GM19328 (cell line): ENCODE data around the gene SLC12A6.
A peak's percentile ranks its signal among the peaks of the same experiment; 100 is the strongest.
"Not testable (repeated sequence)": the region's sequence is repeated elsewhere in the genome, so short reads cannot be mapped to it uniquely, and the experiment has no call there.

Experiments used
- ATAC-seq: cut with Tn5 transposase; IDR thresholded peaks from one replicate; pipeline ENCODE4 v1.9.1; 2021; ENCODE audit warnings: mild to moderate bottlenecking, moderate library complexity; ENCODE audit not compliant: unreplicated experiment

Gene SLC12A6

DNA sequence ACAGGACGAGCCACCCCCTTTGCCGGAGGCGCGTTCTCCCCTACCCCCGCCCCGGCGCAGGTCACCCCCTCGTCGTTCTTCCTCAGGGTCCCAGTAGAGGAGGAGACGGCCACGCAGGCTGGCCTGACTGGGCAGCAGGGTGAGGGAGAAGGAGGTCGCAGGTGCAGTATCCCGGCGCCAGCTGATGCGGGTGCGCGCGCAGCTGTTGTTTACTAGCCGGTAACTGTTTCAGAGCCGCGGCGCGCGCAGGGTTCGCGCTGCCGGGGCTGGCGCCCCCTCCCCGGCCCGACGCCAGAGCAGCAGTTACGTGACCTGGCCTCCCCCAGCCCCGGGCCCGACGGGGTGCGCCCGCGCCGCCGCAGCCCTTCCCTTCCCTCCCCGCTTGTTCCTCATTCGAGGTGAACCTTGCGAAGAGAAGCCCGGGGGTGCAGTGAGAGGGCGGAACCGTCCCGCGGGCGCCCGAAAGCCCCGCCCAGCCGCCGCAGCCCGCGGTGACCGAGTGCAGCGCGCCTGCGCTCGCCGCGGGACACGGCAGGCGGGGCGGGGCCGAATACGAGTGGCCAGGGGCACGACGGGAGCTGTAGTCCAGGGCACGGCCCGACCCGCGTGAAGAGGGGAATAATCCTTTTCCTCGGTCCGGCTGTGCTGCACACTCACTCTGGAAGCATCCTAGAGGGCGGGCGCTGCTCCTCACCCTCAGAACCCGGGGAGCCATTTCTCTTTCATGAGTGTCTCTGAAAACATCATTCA is at the start of gene SLC12A6:
SLC12A6 (minus strand) TSS at position 225 of the 750 bp plus-strand sequence. CDS start 1,101 bp downstream, outside the sequence.
- peak; percentile 65 for ATAC-seq

DNA sequence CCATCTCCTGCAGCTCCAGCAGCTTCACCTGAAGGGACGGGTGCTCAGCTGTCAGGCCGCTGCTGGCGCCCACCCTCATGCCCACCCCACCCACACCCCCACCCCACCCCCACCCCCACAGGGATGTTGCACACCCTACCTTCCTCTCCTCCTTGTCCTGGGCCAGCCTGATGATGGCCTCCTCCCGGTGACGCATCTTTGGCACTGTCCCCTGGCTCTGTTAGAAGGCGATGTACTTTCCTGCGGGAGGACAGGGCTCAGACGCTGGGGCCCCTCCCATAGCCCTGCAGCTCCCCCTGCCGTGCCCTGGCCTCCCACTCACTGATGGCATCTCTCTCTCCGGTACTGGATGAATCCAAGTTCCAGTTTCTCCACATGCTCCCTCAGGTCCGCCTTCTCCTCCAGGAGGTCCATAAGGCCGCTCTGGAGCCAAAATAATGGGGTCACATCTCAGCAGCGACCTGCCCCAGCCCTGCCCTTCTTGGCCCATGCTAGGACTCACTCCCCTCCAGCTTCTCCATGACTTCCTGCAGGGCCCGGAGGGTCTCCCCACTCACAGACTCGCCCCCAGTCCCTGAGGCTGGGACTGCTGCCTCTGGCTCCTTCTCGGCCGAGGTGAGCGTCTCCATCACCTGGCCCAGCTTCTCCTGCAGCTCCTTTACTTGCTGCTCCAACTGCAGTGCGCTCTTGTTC is 44.4 kb upstream of the SLC12A6 start:
- ATAC-seq = not testable (repeated sequence)

DNA sequence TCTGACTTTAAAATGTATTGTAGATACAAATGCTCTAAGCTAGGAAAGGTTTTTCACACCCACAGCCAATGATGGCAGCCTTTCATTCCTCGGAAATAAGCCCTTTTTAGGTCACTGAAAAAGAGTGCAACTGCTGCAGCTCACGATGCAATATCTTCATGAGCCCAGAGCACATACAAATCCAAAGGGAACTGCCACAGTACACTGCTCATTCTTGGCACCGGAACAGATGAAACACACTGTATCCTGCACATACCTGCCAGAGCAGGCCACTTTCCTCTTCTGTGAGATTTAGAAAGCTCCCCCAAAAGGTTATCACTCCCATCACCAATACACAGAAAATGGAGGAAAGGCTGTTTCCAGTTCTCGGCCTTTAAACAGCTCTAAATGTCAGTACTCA is 42.9 kb upstream of the SLC12A6 start:
- ATAC-seq = not testable (repeated sequence)

DNA sequence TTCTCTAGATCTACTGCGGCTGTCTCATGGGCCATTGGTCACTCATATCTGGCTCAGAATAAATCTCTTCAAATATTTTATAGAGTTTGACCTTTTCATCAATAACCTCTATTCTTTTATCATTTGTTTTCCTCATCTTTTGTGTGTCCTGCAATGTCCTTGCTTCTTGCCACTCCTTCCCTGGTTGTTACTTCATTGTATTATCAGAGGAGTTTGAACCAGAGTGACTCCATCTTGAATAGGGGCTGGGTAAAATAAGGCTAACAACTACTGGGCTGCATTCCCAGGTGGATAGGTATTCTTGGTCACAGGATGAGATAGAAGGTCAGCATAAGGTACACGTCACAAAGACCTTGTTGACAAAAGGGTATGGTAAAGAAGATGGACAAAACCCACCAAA is 39.3 kb upstream of the SLC12A6 start:
- no peak for ATAC-seq

DNA sequence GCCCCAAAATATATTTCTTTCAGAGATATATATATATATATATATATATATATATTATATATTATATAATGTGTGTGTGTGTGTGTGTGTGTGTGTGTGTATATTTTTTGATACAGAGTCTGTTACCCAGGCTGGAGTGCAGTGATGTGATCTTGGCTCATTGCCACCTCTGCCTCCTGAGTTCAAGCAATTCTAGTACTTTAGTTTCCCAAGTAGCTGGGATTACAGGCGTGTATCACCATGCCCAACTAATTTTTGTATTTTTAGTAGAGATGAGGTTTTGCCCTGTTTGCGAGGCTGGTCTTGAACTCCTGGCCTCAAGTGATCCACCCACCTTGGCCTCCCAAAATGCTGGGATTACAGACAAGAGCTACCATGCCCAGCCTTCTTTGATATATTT is 38.0 kb upstream of the SLC12A6 start:
- not testable (repeated sequence) for ATAC-seq

DNA sequence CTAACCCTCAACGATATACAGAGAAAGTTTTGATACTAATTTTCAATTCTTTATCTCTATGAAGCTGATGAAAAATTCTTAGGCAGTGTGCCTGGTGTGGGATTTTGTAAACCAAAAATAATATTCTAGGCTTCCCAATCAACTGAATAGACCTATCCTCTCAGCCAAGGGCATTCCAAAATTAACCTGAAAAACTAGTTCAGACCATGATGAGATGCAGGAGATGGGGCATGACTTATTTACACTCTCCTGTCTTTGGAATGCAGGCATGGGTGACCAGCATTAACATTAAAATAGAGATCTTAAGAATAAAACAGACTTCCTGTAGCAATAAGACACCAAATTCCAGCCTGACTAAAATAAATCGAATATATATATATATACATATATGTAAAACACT is 37.2 kb upstream of the SLC12A6 start:
- no peak for ATAC-seq

DNA sequence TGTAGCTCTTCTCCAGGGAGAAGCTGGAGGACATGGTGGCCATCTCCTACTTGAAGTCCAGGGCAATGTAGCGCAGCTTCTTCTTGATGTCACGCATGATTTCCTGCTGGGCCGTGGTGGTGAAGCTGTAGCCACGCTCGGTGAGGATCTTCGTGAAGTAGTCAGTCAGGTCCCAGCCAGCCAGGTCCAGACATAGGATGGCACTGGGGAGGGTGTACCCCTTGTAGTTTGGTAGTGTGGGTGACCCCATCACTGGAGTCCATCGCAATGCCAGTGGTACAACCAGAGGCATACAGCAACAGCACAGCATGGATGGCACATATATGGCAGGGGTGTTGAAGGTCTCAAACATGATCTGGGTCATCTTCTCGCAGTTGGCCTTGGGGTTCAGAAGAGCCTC is 36.4 kb upstream of the SLC12A6 start:
- no peak for ATAC-seq

DNA sequence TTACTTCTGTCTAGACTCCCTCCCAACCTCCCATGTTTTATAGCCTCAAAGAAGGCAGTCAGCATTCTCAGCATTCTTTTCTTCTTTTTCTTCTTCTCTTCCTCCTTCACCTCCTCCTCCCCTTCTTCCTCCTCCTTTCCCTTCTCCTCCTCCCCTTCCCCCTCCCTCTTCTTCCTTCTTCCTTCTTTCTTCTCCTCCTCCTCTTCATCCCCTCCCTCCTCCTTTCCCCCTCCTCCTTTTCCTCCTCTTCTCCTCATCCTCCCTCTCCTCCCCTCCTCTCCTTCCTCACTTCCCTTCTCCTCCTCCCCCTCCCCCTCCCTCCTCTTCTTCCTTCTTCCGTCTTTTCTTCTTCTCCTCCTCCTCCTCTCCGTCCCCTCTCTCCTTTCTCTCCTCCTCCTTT is 33.1 kb upstream of the SLC12A6 start:
- ATAC-seq = no peak

DNA sequence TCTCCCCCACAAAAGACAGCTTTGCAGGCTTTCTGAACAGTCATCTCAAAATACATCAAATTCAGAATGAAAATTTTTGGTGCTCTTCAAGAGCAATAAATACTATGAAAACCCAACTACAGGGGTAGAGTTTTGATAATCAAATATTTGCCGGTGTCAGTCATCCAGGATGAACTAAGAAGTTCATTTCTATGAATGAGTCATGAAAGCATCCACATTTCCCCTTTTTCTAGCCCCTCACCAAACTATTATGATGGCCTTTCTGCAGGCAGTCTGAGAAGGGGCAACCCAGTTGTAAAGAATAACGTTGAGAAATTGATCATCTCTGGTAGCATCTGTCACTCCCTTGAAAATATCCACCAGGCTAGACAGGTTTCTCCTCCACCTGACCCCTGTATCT is 32.5 kb upstream of the SLC12A6 start:
- ATAC-seq = no peak

DNA sequence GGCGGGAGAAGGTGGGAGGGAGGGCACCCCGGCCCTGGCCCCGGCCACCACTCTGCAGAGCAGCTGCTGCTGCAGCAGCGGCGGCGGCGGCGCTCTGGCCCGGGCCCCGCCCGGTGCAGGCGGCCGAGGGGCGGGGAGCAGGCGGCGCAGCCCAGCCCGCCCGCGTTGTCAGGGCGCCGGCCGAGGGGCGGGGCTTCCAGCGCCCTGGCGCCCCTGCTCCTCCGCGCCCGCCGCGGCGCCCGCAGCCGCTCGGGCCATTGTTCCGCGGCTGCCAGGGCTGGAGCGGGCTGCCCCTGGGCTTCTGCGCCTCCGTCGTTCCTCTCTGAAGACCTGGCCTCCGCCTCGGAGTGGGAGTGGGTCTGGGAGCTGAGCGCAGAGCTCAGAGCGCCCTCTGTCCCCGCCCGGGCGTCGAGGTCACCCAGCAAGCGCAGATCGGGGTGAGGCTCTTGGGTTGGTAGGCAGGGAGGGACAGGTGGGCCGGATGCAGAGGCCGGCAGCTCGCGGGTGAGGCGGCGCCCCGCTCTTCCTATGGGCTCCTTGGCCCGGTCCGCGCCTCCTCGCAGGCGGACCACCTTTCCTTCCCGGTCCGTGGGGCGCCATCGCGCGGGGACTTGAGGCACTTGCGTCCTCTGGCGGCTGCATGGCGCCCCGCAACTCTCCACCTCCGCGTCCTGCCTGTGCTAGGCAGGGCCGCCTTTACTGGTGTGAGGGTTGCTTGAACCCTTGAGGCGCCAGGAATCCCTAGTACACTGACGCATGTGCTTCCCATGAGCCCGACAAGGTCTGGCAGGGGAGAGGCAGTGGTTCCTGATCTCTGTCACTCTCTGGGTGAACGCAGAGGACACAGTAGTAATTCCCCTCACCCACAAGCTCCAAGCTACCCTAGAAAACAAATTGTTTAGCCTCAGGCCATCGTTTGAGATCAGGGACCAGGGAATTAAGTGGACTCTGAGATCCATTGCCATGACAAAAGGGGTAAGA is 29.8 kb upstream of the SLC12A6 start, which contains the start of gene LPCAT4:
LPCAT4 (minus strand) TSS at position 96 of the 981 bp plus-strand sequence. CDS start 96 bp downstream, outside the sequence.
- peak; percentile 76 for ATAC-seq

DNA sequence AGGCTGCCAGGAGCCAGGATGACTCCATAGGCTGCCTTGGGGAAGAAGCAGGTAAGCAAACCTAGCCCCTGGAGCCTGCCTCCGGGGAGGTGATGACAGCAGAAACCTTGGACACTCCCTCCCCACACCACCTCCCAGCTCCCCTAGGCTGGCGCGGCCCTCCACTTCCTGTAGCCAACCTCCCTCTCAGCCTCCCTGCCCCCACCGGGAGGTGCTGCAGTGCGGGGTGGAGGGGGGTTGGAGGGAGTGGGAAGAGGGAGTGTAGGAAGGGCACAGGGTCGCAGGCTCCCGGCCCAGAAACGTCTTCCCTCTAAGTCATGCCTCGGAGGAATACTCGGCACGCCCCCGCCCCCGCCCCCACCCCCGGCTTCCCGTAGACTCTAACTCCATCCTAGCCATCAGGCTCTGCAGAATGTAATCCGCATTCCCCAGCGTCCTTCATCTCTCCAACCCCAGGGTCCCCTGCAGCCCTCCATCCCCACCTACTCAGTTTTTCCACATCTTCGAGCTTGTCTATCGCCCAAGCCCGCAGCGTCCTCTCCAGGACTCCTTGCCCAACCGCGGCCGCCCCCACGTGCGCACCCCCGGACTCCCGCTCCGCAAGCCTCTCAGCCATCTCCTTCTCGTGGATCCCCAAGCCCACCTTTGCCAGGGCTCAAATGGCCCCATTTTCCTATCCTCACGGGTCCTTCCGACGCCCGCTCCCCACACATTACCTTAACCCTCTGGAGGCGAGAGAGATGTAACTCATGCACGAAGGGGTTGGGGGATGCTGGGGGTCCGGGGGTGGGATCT is 28.9 kb upstream of the SLC12A6 start:
- no peak for ATAC-seq

DNA sequence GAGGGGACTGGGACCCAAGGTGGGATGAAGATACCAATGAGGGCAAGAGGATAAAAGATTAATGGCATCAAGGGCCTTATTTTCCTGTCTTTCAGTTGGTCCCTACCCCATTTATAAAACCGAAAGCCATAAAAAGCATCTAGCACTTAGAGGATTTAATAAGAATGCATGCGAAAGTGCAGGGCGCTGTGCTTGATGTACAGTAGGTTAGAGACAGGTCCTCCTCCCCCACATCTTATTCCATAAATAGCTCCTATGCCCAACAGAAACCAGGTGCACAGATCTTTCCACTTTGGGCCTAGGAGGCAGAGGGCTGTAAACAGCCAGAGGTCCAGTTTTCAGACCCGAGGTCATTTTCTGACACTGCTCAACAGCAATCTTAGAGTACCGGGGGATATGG is 28.3 kb upstream of the SLC12A6 start:
- no peak for ATAC-seq

DNA sequence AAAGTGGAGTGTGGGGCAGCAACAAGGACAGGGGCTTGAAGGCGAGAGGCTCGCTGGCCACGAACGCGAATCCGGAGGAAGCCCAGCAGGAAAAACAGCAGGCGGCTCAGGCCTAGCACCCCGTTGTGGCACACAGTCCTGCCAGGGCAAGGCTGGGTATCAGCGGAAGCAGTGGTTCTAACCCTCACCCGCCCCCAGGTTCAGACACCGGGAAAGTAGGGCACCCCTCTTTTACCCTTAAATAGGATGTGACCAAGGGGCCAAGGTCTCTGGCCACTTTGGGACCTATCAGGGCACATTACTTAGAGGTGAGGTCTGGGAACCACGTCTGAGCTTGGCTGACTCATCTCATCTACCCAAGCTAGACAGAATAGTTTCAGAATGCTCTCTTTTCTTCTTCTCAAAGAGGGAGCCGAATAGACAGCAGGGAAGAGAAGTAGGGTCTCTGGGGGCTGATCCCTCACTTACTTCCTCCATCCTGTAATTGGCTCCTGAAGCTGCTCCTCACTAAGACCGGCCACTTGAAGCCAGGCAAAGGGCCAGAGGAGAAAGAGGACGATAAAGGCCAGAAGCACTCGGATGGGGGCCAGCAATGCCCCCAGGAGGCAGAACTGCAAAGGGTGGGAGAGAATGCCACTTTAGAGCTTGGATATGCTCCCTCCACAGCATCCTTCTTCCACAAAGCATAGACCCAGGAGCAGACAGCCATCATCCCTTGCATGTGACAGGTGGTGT is 27.7 kb upstream of the SLC12A6 start:
- no peak for ATAC-seq

DNA sequence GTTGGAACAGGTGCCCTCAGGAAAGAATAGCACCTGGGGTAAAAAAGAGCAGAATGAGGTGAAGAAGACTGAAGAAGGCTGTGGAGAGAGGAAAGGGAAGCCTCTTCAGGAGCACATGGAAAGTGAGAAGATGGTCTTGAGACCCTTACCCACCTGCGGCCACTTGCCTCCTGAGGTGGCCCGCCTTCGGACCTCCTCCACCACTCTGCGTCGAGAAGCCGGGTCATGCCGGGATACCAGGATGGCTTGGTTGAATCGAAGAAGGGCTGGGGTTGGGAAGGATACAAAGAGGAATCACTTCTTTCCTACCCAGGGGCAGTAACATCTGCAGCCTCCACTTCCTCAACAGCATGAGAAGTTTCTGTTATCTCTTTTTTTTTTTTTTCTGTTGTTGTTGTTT is 26.5 kb upstream of the SLC12A6 start:
- no peak for ATAC-seq

DNA sequence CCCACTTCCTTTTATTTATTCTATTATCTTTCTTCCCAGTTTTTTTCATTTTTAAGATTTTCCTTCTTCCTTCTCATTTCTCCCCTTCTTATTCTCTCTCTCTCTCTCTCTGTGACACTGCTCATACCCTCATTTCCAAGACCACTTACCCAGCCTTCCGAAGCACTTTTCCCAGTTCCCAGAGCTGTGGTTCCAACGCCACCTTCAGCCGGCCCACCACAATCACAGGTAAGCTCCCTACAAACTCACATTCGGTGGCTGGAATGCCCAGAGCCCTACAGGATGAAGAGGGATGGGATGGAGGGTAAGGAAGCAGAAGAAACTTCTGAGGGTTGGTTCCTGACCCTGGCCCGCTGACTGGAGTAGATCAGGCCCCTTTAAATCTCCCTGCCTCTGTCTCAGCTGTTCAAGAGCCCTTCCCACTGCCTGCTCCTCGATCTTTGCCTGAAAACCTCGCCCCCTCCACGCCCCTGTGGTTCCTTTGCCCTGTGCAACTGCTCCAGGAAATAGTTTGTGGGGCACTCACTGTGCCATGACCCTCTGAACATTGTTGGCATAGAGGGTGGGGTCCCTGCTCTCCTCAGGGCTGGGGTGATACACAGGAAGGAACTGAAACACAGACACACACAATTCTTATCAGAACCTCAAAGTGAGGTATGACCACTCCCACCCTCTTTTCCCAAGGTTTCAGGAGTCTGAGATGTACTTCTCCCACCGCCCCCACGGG is 24.6 kb upstream of the SLC12A6 start:
- no peak for ATAC-seq

DNA sequence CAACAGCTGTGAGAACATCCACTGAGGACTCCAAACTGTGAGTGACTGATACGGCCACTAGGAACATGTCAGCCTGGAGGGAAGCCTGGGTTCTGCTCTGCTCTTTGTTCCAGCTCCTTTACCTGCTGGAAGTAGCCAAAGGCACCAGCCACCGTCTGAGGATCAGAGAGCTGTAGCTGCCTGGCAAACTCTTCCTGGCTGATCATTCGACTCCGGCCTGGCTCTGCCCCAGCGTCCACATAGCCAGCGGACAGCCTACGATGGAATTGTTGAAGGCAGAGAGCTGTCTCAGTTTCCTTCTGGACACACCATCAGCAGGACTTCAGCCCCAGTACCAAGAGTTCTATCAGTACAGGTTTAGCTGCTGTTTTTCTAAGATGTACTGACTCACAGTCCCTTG is 23.7 kb upstream of the SLC12A6 start:
- no peak for ATAC-seq

DNA sequence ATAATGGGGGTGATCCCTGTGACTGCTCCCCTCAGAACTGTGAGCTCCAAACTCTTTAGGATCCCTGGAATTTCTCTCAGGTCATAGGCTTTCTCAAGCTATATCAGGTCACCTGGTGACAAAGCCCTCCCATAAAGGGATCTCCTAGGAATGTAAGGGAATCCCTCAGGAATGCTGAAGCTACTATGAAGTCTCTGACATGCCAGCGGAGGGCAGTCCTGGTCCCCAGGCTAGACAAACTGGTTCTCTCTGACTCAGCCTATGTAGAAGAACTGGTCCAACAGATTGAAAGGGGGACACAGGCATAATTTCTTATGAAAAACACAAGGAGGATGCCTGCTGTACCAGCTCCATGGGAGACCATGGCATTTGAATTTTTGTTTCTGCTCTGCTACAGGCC is 22.7 kb upstream of the SLC12A6 start:
- no peak for ATAC-seq

DNA sequence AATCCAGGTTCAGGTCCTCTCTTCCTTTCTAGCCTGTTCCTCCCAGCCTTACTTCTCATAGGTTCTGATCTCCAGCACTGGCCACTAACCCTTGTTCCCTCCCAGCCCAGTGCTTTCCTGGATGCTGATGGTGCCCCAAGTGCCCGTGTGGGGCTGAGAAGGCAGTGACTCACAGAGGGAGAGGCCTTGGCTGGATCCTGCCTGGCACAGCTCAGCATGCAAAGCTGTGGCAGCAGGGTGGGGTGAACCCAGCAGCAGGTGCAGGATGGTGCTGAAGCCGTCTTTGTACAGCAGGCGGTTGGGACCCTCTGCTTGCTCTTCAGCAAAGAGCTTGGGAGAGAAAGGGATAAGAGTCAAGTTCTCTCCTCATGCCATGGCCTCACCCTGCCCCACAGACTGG is 21.8 kb upstream of the SLC12A6 start:
- no peak for ATAC-seq

DNA sequence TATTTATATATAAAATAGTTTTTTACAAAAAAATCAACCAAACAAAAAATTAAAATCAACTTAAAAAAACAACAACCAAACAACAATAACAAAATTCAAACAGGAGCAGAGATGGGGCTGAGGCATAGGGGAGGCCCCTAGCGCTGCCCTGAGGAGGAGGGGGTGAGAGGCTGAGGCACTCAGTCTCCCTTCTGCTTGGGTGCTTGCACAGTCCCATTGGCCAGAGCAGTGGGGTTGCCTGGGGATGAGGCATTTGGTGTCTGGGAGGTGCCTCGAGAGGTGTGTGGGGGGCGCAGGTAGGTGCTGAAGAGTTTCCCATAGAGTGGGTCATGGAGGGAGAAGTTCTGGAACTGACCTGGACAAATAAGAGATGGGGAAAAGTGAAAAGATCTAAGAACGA is 21.4 kb upstream of the SLC12A6 start:
- ATAC-seq = no peak
